Stimulated activated CD4-positive, alpha-beta T cell treated with anti-CD3 and anti-CD28 coated beads, Interleukin-12 subunit alpha, Interleukin-12 subunit beta, amount 100 ng/mL, for 24 hours (primary cell): ENCODE data around the gene DNAJC4.
A peak's percentile ranks its signal among the peaks of the same experiment; 100 is the strongest.

Experiments
- DNase-seq, 2 experiments: peaks; one replicate each; pipeline ENCODE4 v3.0.0-alpha.2; 2020; ENCODE audit warnings: low read depth in 2 of 2

Gene DNAJC4

GRCh38 chr11:64229744-64230170, 591 bp upstream of the DNAJC4 start:
- no peak for DNase-seq

- DNase-seq: no peak
Measured at GRCh38 chr11:64230985-64231365, 627 bp downstream of the DNAJC4 start.

GRCh38 chr11:64231546-64231945, 1.2 kb downstream of the DNAJC4 start:
- DNase-seq: no peak

DNA sequence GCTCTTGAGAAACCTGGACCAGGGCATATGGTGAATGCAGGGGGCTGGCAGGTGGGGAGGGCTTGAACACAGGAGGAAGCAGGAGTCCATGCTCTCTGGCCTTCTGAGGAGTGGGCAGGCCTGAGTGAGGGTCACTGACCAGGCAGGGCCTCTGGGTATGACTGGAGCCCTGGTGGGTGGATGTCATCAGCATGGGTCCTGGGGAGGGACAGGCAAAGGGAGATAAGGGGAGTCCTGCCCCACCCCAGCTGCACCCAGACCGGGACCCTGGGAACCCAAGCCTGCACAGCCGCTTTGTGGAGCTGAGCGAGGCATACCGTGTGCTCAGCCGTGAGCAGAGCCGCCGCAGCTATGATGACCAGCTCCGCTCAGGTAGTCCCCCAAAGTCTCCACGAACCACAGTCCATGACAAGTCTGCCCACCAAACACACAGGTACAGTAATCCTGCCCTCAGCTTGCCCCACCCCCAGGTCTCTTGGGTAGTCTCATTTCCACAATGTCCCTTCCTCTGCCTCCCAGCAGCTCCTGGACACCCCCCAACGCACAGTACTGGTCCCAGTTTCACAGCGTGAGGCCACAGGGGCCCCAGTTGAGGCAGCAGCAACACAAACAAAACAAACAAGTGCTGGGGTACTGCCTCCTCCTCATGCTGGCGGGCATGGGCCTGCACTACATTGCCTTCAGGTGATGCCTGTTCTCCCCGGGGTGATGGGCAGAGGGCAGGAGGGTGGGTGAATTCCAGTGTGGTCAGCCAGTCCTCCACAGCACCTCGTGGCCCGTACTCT, 2.0 kb downstream of the DNAJC4 start:
- DNase-seq: no peak

GRCh38 chr11:64232967-64233315, 2.6 kb downstream of the DNAJC4 start:
- DNase-seq: no peak

- peak in 1 of 2 experiments; percentile 60 for DNase-seq
Measured at GRCh38 chr11:64233913-64234586, 3.7 kb downstream of the DNAJC4 start, which contains the start of gene VEGFB. Gene VEGFB, plus strand, starts transcription at chr11:64234584. Its CDS starts 250 bp downstream, at chr11:64234834.

DNA sequence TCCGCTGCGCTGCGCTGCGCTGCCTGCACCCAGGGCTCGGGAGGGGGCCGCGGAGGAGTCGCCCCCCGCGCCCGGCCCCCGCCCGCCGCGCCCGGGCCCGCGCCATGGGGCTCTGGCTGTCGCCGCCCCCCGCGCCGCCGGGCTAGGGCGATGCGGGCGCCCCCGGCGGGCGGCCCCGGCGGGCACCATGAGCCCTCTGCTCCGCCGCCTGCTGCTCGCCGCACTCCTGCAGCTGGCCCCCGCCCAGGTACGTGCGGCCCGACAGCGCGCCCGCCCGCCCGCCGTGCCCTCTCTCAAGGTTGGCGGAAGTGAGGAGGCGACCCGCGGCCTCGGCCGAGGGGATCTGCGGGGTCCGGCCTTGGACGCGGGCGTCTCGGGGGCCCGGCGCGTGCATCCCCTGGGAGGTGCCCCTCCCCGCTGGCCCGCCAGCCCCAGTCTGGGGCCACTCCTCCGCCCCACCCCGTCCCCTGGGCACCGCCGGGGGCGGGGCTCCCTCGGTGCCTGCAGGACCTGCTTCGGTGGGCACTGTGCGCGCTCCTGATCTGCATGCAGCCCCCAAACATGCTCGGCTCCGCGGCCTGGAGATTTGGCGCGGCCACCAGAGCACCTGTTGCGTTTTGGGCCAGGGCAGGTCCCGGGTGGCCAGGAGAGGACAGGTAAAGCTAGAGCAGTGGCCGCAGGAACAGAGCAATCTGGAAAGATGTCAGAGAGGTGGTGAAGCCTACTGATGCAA, 4.5 kb downstream of the DNAJC4 start:
- DNase-seq: no peak

DNA sequence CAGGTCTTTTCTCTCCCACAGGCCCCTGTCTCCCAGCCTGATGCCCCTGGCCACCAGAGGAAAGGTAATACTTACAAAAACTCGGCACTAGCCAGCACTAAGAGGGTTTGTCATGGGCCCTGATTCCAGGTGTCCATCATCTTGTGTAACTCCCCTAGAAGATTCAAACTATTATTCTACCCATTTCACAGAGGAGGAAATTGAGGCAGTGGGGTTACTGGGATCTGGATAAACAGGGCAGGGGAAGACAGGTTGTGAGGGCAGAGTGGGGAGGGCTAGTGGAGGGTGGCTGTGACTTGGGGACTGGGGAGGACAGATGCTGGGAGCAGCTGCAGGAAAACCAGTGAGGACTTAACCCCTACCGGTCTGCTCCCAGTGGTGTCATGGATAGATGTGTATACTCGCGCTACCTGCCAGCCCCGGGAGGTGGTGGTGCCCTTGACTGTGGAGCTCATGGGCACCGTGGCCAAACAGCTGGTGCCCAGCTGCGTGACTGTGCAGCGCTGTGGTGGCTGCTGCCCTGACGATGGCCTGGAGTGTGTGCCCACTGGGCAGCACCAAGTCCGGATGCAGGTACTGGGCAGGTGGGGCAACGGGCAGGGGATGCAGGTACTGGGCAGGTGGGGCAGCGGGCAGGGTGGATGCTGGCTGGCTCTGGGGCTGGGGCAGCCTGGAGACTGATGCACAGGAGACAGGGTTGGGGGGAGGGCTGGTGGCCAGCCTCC, 5.3 kb downstream of the DNAJC4 start:
- DNase-seq: no peak

- no peak for DNase-seq
Measured at GRCh38 chr11:64237484-64237951, 7.2 kb downstream of the DNAJC4 start.

DNA sequence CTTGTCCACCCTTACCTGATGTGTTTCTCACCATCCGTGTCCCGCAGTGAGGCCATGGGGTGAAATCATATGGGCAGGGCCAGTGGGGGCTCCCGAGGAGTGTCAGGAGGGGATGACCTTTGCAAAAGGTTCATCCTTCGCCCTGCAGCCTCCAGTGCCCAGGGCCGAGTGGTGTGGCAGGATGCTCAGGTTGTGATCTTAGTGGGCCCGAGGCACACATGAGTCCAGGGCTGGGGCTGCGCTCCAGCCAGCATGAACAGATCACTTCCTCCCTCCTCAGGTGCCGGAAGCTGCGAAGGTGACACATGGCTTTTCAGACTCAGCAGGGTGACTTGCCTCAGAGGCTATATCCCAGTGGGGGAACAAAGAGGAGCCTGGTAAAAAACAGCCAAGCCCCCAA, 7.7 kb downstream of the DNAJC4 start:
- no peak for DNase-seq

DNA sequence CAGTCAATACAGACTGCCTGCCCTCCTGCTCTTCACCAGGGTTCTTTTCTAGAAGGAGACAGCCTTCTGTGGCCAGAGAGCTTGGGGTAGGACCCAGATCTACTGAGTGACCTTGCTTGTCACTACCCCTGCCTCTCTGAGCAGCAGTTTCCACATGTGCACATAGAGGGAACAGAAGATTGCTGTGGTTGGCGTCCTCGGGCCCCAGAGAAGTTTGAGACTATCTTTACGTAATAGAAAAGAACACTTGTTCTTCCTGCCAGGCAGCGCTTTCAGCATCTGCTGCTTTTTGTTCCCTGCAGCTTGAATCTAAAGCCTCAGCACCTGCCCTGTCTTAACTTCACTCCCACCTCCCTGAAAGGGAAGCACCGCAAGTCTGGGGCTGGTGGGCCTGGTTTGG, 8.7 kb downstream of the DNAJC4 start:
- no peak for DNase-seq

DNA sequence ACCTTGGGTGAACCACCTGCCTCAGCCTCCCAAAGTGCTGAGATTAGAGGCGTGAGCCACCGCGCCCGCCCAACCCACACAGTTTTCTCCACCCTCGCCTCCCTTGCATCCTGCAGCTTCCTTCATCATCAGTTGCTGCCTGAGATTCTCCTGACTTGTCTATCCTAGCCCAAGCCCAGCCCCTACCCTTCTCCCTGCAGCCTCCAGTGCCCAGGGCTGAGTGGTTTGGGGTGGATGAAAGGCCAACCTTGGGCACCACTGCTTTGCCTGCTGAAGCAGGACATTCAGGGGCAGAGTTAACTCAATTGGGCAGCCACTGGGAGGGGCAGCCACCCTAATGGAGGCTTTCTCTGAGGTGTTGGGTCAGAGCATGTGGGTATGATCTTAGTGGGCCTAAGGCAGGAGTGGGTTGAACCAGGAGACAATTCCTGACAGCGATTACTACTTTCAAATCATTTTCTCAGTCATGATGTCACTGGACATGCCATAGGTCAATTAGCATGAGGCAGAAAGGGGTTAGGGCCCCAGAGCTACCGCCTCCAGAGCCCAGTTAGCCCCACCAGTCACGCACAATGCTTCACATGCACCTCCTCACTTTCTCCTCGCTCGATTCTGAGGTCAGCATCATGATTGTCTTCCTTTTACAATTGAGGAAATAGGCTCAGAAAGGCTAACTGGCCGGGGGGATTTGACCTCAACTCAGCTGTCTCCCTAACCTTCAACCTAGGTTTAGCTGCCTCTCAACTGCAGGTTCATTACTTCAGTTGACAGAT, 9.5 kb downstream of the DNAJC4 start:
- no peak for DNase-seq

DNA sequence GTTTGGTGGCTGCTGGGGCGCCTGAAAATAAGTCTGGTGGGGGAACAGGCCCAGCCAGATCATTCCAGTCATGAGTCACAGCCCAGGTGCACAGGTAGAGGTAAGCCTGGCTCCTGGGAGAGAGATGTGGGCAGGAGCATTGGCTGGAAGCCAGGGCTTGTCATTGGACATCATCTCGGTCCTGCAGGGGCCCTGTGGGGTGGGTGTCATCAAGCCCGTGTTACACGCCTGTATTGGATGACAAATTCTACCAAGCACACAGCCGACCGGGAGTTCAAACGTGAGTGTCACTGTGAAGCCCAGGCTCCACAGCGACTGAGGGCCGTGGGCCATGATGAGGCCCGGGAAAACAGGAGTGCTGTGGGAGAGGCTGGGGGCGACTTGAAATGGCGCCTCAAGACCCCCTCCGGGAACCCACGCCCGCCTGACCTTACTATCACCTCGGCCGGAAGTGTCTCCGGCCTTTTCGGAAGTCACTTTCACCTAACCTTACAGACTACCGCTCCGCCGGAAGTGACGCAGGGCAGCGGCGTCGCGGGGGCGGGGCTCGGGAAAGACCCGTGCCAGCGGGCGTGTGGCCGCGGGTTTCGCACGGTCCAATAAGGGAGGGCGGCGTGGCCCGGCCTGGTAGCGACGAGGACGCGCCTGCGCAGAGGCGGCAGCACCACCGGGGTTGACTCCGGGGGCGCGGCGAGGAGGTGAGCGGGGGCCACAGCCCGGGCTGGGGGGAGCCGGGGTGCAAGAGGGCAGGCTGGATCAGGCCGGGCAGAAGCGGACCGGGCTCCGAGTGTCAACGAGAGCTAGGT, 10.3 kb downstream of the DNAJC4 start, which contains the start of gene FKBP2:
TSS of gene FKBP2 (plus strand) at position 661 of the 806 bp plus-strand sequence. CDS start 1,293 bp downstream, outside the sequence.
- peak; percentile 96 to 97 for DNase-seq

DNA sequence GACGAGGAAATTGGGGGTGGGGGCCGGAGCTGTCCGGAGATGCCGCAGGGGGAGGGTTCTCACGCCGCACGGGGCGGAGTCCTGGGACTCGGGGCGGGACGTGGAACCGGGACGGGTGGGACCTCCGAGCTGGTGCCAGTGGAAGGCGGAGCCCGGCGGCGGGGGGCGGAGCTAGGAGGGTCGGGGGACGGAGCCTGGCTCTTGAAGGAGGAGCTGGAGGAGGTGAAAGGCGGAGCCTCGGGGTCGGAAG, 10.8 kb downstream of the DNAJC4 start:
- peak; percentile 100 for DNase-seq

DNA sequence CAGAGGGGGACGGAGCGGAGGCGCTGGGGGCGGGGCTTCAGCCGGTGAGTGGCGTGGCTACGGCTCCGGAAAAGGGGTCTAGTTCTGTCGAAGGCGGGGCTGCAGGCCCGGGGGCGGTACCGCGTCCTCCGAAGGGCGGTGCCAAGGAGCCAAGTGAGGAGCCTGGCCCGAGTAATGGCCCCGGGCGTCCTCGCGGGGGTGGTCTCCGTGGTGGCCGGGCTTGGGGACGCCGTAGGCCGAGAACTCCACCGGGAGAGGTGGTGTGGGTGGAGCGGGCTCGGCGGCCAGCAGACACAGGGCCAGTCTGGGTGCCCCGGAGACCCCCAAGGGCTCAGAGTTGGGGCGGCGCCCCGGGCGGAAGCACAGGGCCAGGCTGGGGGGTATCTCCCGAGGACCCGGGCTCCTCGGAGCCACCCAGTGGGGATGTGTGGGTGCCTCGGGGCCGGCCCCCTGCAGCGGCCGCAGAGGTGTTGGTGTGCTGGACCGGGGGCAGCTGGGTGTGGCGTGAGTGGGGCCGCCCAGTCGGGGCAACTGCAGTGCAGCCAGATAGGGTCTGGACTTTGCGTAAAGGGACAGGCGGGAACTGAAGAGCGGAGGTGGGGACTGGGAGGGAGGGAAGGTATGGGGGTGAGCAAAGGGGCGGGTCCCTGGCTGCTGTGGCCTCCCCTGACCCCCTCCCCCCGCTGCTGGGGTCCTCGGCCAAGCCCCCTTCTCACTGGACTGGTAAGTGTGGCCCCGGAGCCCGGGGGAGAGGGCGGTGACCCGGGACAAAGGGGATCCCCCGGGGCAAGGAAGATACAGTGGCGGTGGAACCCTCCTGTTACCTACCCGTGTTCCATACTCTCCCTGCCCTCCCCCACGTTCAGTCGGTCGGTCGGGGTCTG, 11.4 kb downstream of the DNAJC4 start:
- DNase-seq: no peak

DNA sequence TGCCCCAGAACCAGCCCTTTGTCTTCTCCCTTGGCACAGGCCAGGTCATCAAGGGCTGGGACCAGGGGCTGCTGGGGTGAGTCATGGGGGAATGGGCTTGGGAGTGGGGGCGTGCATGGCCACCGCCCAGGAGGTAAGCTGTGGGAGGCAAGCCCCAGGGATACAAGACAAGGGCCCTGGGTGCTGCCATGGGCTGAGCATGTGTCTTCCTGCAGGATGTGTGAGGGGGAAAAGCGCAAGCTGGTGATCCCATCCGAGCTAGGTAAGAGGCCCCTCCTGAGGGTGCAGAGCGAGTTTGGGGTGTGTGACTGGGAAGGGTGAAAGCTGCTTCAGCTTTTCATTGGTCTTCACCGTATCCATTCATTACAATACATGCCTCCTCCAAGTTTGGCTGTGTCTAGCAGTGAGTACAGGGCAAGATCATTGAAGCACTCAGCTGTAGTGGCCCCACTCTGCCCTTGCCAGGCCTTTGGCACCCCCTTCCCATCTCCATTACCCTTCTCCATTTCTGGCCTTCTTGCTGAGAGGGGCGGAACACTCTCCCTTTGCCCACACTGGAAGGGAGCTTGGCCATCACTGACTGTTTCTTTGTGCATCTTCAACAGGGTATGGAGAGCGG, 13.0 kb downstream of the DNAJC4 start:
- no peak for DNase-seq

GRCh38 chr11:64244107-64244506, 13.8 kb downstream of the DNAJC4 start:
- DNase-seq: no peak

DNA sequence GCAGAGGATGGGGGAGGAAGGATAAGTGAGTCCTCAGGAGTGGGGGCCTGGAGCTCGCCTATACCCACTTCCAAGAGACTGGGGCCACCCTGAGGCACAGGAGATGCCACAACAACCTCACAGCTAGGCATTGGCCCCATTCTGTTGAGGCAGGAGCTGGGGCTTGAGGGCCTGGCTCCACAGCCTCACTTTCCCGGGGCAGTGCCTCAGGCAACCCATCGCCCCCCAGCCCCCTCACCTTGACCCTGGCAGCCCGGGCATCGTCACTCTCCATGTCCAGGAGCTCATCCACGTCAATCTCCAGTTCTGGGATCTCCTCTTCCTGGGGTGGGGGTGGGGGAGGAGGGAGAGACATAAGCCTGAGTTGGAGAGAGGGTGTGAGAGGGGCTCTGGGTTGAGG, 14.6 kb downstream of the DNAJC4 start:
- DNase-seq: no peak

- DNase-seq: no peak
Measured at GRCh38 chr11:64245401-64245796, 15.1 kb downstream of the DNAJC4 start.
